ENCODE results near the gene TRIP10.

DNA sequence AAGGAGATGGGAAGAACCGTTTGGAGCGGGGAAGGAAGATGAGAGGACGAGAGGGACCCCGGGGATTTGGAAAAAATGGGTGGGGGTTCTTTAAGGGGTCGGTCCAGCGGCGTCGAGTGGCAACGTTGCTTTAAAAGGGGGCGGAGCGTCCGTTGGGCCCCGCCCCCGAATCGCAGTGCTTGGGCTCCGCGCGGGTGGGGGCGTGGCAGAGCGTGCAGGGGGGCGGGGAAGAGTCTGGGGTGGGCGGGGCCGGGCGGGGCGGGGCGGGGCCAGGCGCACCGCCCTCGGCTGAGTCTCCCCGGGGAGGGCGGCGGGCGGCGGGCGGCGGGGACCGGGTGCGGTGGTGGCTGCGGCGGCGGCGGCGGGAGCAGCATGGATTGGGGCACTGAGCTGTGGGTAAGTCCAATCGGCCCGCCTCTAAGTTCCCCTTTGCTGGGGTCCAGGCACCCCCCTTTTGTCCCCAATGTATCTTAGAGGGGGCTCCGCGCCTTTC is at the start of gene TRIP10:
- TF ChIP-seq POLR2A (IDR thresholded peaks at IDR 0.05; ENCODE audit: low read depth, low read length) = no peak
- no peak for TF ChIP-seq SPI1 (IDR thresholded peaks at IDR 0.05; ENCODE audit: low read depth, low read length)
- no peak for TF ChIP-seq POU2F2 (IDR thresholded peaks at IDR 0.05; ENCODE audit: low read depth, low read length)
- no peak for TF ChIP-seq POLR2AphosphoS5 (IDR thresholded peaks at IDR 0.05; ENCODE audit: low read depth, low read length)
- no peak for TF ChIP-seq TAF1 (IDR thresholded peaks at IDR 0.05; ENCODE audit: low read depth, low read length)

Data from GM12891 (cell line).